GM12873 (cell line): ENCODE measurements around the gene GALM.

Source experiments
- CTCF ChIP-seq: IDR thresholded peaks from 2 replicates; pipeline ENCODE4 v1.5.1; 2012; ENCODE audit warnings: low read depth, mild to moderate bottlenecking, moderate library complexity, low read length, control low read depth; ENCODE audit not compliant: insufficient read depth; ENCODE audit errors: missing control alignments

GALM gene

GRCh38 chr2:38733300-38733971 lies 67.5 kb downstream of the GALM start:
- TF ChIP-seq CTCF = no peak

- no peak for TF ChIP-seq CTCF
Measured at GRCh38 chr2:38734299-38735058, 68.6 kb downstream of the GALM start.

- no peak for TF ChIP-seq CTCF
Measured at GRCh38 chr2:38735999-38736320, 70.0 kb downstream of the GALM start.

- TF ChIP-seq CTCF = no peak
Measured at GRCh38 chr2:38737925-38738324, 72.0 kb downstream of the GALM start.

DNA sequence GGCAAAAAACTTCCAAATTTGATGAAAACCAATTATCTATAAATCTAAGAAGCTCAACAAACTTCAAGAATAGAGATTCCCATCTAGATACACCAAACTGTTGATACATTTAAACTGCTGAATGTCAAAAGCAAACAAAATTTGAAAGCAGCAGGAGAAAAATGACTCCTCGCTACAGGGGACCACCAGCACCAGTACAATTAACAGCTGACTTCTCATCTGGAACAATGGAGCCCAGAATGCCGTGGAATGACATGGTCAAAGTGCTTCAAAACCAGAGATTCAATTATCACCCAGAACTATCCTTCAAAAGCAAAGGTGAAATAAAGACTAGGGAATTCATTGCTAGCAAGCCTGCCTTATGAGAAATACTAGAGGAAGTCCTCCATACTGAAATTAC lies 73.6 kb downstream of the GALM start:
- TF ChIP-seq CTCF = no peak

GRCh38 chr2:38740851-38741731 lies 75.2 kb downstream of the GALM start:
- TF ChIP-seq CTCF = peak; percentile 34
